SK-N-SH (cell line): ENCODE measurements around the gene PIK3R2. TPM values are rescaled to one million over a fixed set of nuclear protein-coding genes. Genes with fewer than 3 reads are reported as not detected.
A peak's percentile ranks its signal among the peaks of the same experiment; 100 is the strongest.

Experiments used
- CTCF ChIA-PET: fragments of 300-600, 350-600 bp; formaldehyde crosslinking; extraction: SDS; loops from one replicate; lab custom pipeline; 2021; lab: Yijun Ruan, JAX
- POLR2A ChIA-PET: fragments of 350-600 bp; sonication (Branson Sonifier 250); formaldehyde crosslinking; extraction: SDS; loops from one replicate; lab custom pipeline; 2020; ENCODE audit warnings: antibody characterized with exemption, inconsistent platforms; lab: Yijun Ruan, JAX
- DNase-seq: peaks from one replicate; pipeline ENCODE4 v3.0.0; 2012
- H2AFZ ChIP-seq: fragments of 200-600 bp; sonication (generic); 2 replicates; pipeline ENCODE4 v1.8.1; 2016; ENCODE audit warnings: antibody characterized with exemption, mild to moderate bottlenecking, low read depth
- H3F3A ChIP-seq: fragments of 200-600 bp; sonication (generic); replicated peaks from 2 replicates; pipeline ENCODE3; 2016; ENCODE audit warnings: antibody characterized with exemption, mild to moderate bottlenecking; ENCODE audit not compliant: insufficient read depth
- H3K27ac ChIP-seq, 2 experiments: fragments of 200-500 bp in 1 of 2; fragments of 200-600 bp in 1 of 2; sonication (Bioruptor generic) in 1 of 2; sonication (generic), shearing (Covaris generic) in 1 of 2; 2 replicates each; pipeline versions ENCODE4 v1.5.1 to v1.6.1; 2014 to 2016; ENCODE audit warnings: low read depth in 2 of 2, inconsistent platforms in 1 of 2, low read length in 1 of 2, mild to moderate bottlenecking in 1 of 2, mixed read lengths in 1 of 2
- H3K27me3 ChIP-seq: fragments of 200-600 bp; sonication (generic), shearing (Covaris generic); 2 replicates; pipeline ENCODE4 v1.6.1; 2016; ENCODE audit warnings: mixed run types; ENCODE audit not compliant: insufficient read depth
- H3K36me3 ChIP-seq, 2 experiments: fragments of 200-500 bp in 1 of 2; fragments of 200-600 bp in 1 of 2; sonication (Bioruptor generic) in 1 of 2; sonication (generic) in 1 of 2; replicated peaks in 1 of 2; 2 replicates each; pipeline versions ENCODE3 to v1.5.1; 2014 to 2016; ENCODE audit warnings: low read length in 1 of 2, mild to moderate bottlenecking in 1 of 2; ENCODE audit not compliant: insufficient read depth in 2 of 2, control insufficient read depth in 1 of 2
- H3K4me1 ChIP-seq, 2 experiments: fragments of 200-500 bp in 1 of 2; fragments of 200-600 bp in 1 of 2; sonication (Bioruptor generic) in 1 of 2; sonication (generic), shearing (Covaris generic) in 1 of 2; 2 replicates each; pipeline versions ENCODE4 v1.5.1 to v1.6.1; 2014 to 2016; ENCODE audit warnings: low read depth in 1 of 2, low read length in 1 of 2, mixed run types in 1 of 2; ENCODE audit not compliant: insufficient read depth in 2 of 2, control insufficient read depth in 1 of 2
- H3K4me2 ChIP-seq: fragments of 200-600 bp; sonication (generic), shearing (Covaris generic); 2 replicates; pipeline ENCODE4 v1.6.1; 2017; ENCODE audit warnings: mixed run types
- H3K4me3 ChIP-seq, 2 experiments: fragments of 200-500 bp in 1 of 2; fragments of 200-600 bp in 1 of 2; sonication (Bioruptor generic) in 1 of 2; sonication (generic), shearing (Covaris generic) in 1 of 2; 2 replicates each; pipeline versions ENCODE4 v1.5.1 to v1.8.1; 2014 to 2016; ENCODE audit warnings: low read depth in 2 of 2, inconsistent platforms in 1 of 2, low read length in 1 of 2, mild to moderate bottlenecking in 1 of 2, mixed read lengths in 1 of 2, moderate library complexity in 1 of 2
- H3K79me2 ChIP-seq: fragments of 200-600 bp; sonication (generic); 2 replicates; pipeline ENCODE4 v1.8.1; 2017; ENCODE audit warnings: mild to moderate bottlenecking; ENCODE audit not compliant: insufficient read depth
- H3K9ac ChIP-seq: fragments of 200-600 bp; sonication (generic); 2 replicates; pipeline ENCODE4 v1.6.1; 2017; ENCODE audit warnings: mixed run types
- H3K9me2 ChIP-seq: fragments of 200-600 bp; sonication (generic); 2 replicates; pipeline ENCODE4 v1.6.1; 2017; ENCODE audit warnings: mixed run types
- H3K9me3 ChIP-seq: fragments of 200-600 bp; sonication (generic); 2 replicates; pipeline ENCODE4 v1.6.1; 2017; ENCODE audit warnings: mixed run types, mild to moderate bottlenecking, moderate library complexity
- H4K20me1 ChIP-seq: fragments of 200-600 bp; sonication (generic); 2 replicates; pipeline ENCODE4 v1.6.1; 2017; ENCODE audit warnings: mild to moderate bottlenecking, mixed run types; ENCODE audit not compliant: insufficient read depth
- CTCF ChIP-seq: fragments of 200-600 bp; sonication (generic); IDR thresholded peaks from 2 replicates; pipeline ENCODE4 v1.6.1; 2017; ENCODE audit warnings: antibody characterized with exemption, mild to moderate bottlenecking, moderate library complexity
- ELF1 ChIP-seq: IDR thresholded peaks from 2 replicates; pipeline ENCODE4 v1.4.0; 2012
- FOXJ3 ChIP-seq: sonication (generic); formaldehyde crosslinking; IDR thresholded peaks from 2 replicates; pipeline ENCODE4 v1.5.1; 2020; ENCODE audit warnings: mild to moderate bottlenecking, missing genetic modification reagents
- FOXM1 ChIP-seq: IDR thresholded peaks from 2 replicates; pipeline ENCODE4 v1.4.0; 2012; ENCODE audit warnings: low read depth, mild to moderate bottlenecking
- GABPA ChIP-seq: IDR thresholded peaks from 2 replicates; pipeline ENCODE4 v1.4.0; 2012; ENCODE audit warnings: low read depth, mild to moderate bottlenecking
- GATA2 ChIP-seq: sonication (generic); formaldehyde crosslinking; IDR thresholded peaks from 2 replicates; pipeline ENCODE4 v1.5.0; 2020; ENCODE audit warnings: mild to moderate bottlenecking, missing genetic modification reagents
- IRF3 ChIP-seq: fragments of 150-350 bp; IDR thresholded peaks from 2 replicates; pipeline ENCODE4 v1.6.1; 2016; ENCODE audit warnings: mild to moderate bottlenecking, low read depth, low read length
- MEF2A ChIP-seq: IDR thresholded peaks from 2 replicates; pipeline ENCODE4 v1.4.0; 2012; ENCODE audit warnings: low read depth, borderline replicate concordance
- MXI1 ChIP-seq: IDR thresholded peaks from 2 replicates; pipeline ENCODE4 v1.6.1; 2012; ENCODE audit warnings: mild to moderate bottlenecking, low read depth, low read length, improper control_type of control experiment
- NFIC ChIP-seq: IDR thresholded peaks from 2 replicates; pipeline ENCODE4 v1.4.0; 2012; ENCODE audit warnings: borderline replicate concordance
- POLR2AphosphoS5 ChIP-seq: IDR thresholded peaks from 2 replicates; pipeline ENCODE4 v1.6.1; 2012; ENCODE audit warnings: low read depth, low read length
- RAD21 ChIP-seq: IDR thresholded peaks from 2 replicates; pipeline ENCODE4 v1.6.1; 2012; ENCODE audit warnings: mild to moderate bottlenecking, low read length
- REST ChIP-seq: IDR thresholded peaks from 2 replicates; pipeline ENCODE4 v1.6.1; 2012; ENCODE audit warnings: mild to moderate bottlenecking, low read depth, low read length, moderate library complexity
- RXRA ChIP-seq: IDR thresholded peaks from 2 replicates; pipeline ENCODE4 v1.4.0; 2012; ENCODE audit warnings: low read depth, mild to moderate bottlenecking, borderline replicate concordance
- SIN3A ChIP-seq: IDR thresholded peaks from 2 replicates; pipeline ENCODE4 v1.6.1; 2012; ENCODE audit warnings: low read depth, mild to moderate bottlenecking, low read length, moderate library complexity, borderline replicate concordance
- SMC3 ChIP-seq: IDR thresholded peaks from 2 replicates; pipeline ENCODE4 v1.6.1; 2012; ENCODE audit warnings: low read depth, low read length, improper control_type of control experiment
- USF1 ChIP-seq: IDR thresholded peaks from 2 replicates; pipeline ENCODE4 v1.4.0; 2012; ENCODE audit warnings: low read depth, borderline replicate concordance
- YY1 ChIP-seq: IDR thresholded peaks from 2 replicates; pipeline ENCODE4 v1.4.0; 2012; ENCODE audit warnings: low read depth, mild to moderate bottlenecking
- whole genome bisulfite sequencing: methylation state at CpG from one replicate; pipeline ENCODE4 v1.1.6; 2017; ENCODE audit warnings: low lambda C conversion rate; 5-methylcytosine and 5-hydroxymethylcytosine counted together
- polyA plus RNA-seq, 3 experiments: library from polyadenylated mRNA; depleted of rRNA; stranded (reverse); fragments of >200 nt; gene quantifications; 2 replicates each; pipeline ENCODE4 v1.2.3, GENCODE V29; 2012

Gene PIK3R2
- polyA plus RNA-seq, 1 of the 3 experiments (the other 2 are of a cell fraction): 36.6 TPM

- TF ChIP-seq RAD21 (peak; percentile 44), USF1 (no peak), SMC3 (peak; percentile 11; the same call in 1 of the 2 replicates), FOXJ3 (CRISPR knock-in tag) (no peak), SIN3A (peak; percentile 70; the same call in 1 of the 2 replicates), YY1 (peak; percentile 32; the same call in 1 of the 2 replicates), POLR2AphosphoS5 (no peak; the same call in 1 of the 2 replicates), ELF1 (peak; percentile 75), GATA2 (no peak), MXI1 (peak; percentile 68), NFIC (peak; percentile 51; the same call in 1 of the 2 replicates)
Observed at GRCh38 chr19:18152442-18152816, 534 bp upstream of the PIK3R2 start (continued).

- Histone ChIP-seq H3K36me3 (peaks cover 0 to 20% of the 10 kb centered on the region in 2 experiments), H3K27me3 (no peaks in the 10 kb centered on the region), H3K27ac (peak overlapping the region; percentile 85 to 98), H3K4me3 (peak overlapping the region; percentile 89 to 93), H3K9me2 (no peaks in the 10 kb centered on the region), H3K9ac (peak overlapping the region; percentile 94), H3K4me1 (peaks cover 17 to 46% of the 10 kb centered on the region in 2 experiments; a peak in 2 of 4 replicates), H3K79me2 (peaks cover 45% of the 10 kb centered on the region), H4K20me1 (peaks cover 5% of the 10 kb centered on the region; the same call in 1 of the 2 replicates), H3F3A (peaks cover 19% of the 10 kb centered on the region), H2AFZ (peak overlapping the region; percentile 68), H3K9me3 (no peaks in the 10 kb centered on the region), H3K4me2 (peak overlapping the region; percentile 97)
- ChIA-PET CTCF (interaction anchor here (1.0 to 2.6 kb wide), 3 partner anchors 14 to 41 kb away, joined by 3 to 11 read pairs (median 7); no protein-coding TSS in a partner anchor), POLR2A (no interaction called here)
- no peak for TF ChIP-seq GABPA
- no peak for TF ChIP-seq MEF2A
- no peak for TF ChIP-seq GATA2
- no peak for TF ChIP-seq ELF1
- no peak for TF ChIP-seq RXRA
- no peak for TF ChIP-seq IRF3
- TF ChIP-seq FOXM1: no peak
- TF ChIP-seq REST: no peak
- TF ChIP-seq CTCF: no peak
- DNase-seq: peak; percentile 59
- WGBS: 3% methylated on average over 8 of the region's 38 CpGs
Observed at GRCh38 chr19:18153556-18154134, 682 bp downstream of the PIK3R2 start.
